GM12874 (cell line): Measurements from ENCODE around the gene RHNO1.
A peak's percentile ranks its signal among the peaks of the same experiment; 100 is the strongest.

Source experiments
- CTCF ChIP-seq: IDR thresholded peaks from 2 replicates; pipeline ENCODE4 v1.5.1; 2011; ENCODE audit warnings: low read depth, mild to moderate bottlenecking, control low read depth, low read length, moderate library complexity; ENCODE audit not compliant: insufficient read depth

RHNO1 gene

GRCh38 chr12:2884810-2885209 lies 7.8 kb downstream of the RHNO1 start:
- TF ChIP-seq CTCF, result no peak

- no peak for TF ChIP-seq CTCF
Measured at GRCh38 chr12:2886768-2887450, 9.9 kb downstream of the RHNO1 start.

GRCh38 chr12:2890001-2890387 lies 13.0 kb downstream of the RHNO1 start:
- TF ChIP-seq CTCF, result no peak

GRCh38 chr12:2890388-2891239 lies 13.6 kb downstream of the RHNO1 start, which contains the start of gene TULP3:
Gene TULP3, plus strand, starts transcription at chr12:2890891. Its CDS starts 57 bp downstream, at chr12:2890948.
- TF ChIP-seq CTCF, result 0 out of 2 replicates have a peak, but pooled peaks have one; percentile 1

- no peak for TF ChIP-seq CTCF
Measured at GRCh38 chr12:2891240-2892053, 14.4 kb downstream of the RHNO1 start.

- no peak for TF ChIP-seq CTCF
Measured at GRCh38 chr12:2892246-2892645, 15.2 kb downstream of the RHNO1 start.

- no peak for TF ChIP-seq CTCF
Measured at GRCh38 chr12:2893007-2893406, 16.0 kb downstream of the RHNO1 start.
